ENCODE data around the gene JARID2. TPM values are rescaled to one million over a fixed set of nuclear protein-coding genes. Genes with fewer than 3 reads are reported as not detected.

JARID2 gene
- total and polyA plus RNA-seq, 2 of the 4 experiments (the other 2 are of a cell fraction) = 9.6 to 12.9 TPM

- H2BK20ac ChIP-seq (ENCODE audit: low read depth, low read length) = no peak overlapping the region
- BruUV-seq (replicated peaks) = no TSS peak
- no peak overlapping the region for H4K8ac ChIP-seq (ENCODE audit: low read depth in 2 of 2, low read length in 2 of 2)
- no peak overlapping the region for H2AK5ac ChIP-seq (ENCODE audit: low read depth, low read length)
- ChIA-PET CTCF (interaction anchor here (0.6 kb wide), 1 partner anchor 66 kb away, joined by 4 read pairs; no protein-coding TSS in a partner anchor), POLR2A (ENCODE audit: unreplicated experiment) (no interaction called here)
- H3K36me3 ChIP-seq (ENCODE audit: control insufficient read depth, insufficient read depth, low read length) = no peaks in the 10 kb centered on the region
- H3K23ac ChIP-seq (ENCODE audit: low read depth, low read length) = no peak overlapping the region
- peaks cover 11% of the 10 kb centered on the region for H3K9me1 ChIP-seq (ENCODE audit: insufficient read depth, low read length)
- TF ChIP-seq BHLHE40 (IDR thresholded peaks at IDR 0.05; ENCODE audit: low read depth, low read length) (no peak), CHD1 (IDR thresholded peaks at IDR 0.05; ENCODE audit: low read depth, low read length) (no peak)
- no peak overlapping the region for H3K4me3 ChIP-seq (ENCODE audit: insufficient read depth, low read depth, low read length)
- peaks cover 40 to 83% of the 10 kb centered on the region in 2 experiments for H3K79me1 ChIP-seq (ENCODE audit: low read depth in 1 of 2, low read length in 2 of 2)
- no peak overlapping the region for H3K9ac ChIP-seq (ENCODE audit: low read depth, low read length)
- no peak overlapping the region for H2AK9ac ChIP-seq (replicated peaks; ENCODE audit: low read depth, low read length, poor library complexity)
- H2BK5ac ChIP-seq (ENCODE audit: low read depth, low read length, poor library complexity, severe bottlenecking) = no peak overlapping the region
- no peak overlapping the region for H2BK15ac ChIP-seq (ENCODE audit: low read depth, low read length)
- no peak overlapping the region for H4K5ac ChIP-seq (ENCODE audit: low read depth, low read length)
- no CpG with 5 or more reads among the region's 2 CpGs for WGBS, 2 experiments (ENCODE audit: extremely low coverage in 2 of 2, insufficient read length in 1 of 2)
- H3K27me3 ChIP-seq (ENCODE audit: control insufficient read depth, insufficient read depth, low read length) = no peaks in the 10 kb centered on the region
- no peak overlapping the region for H4K91ac ChIP-seq (ENCODE audit: insufficient read depth, low read depth, low read length)
- H2AFZ ChIP-seq (replicated peaks; ENCODE audit: low read length, poor library complexity) = no peak overlapping the region
- peaks cover 87% of the 10 kb centered on the region for H4K20me1 ChIP-seq (ENCODE audit: insufficient read depth, low read length)
- ATAC-seq (ENCODE audit: low read depth) (no peak), DNase-seq (no peak)
- in situ Hi-C loops (cut with MboI; ENCODE audit: low sequenced_read_pairs) (no loop called here), intact Hi-C loops (cut with micrococcal nuclease) (no loop called here), dilution Hi-C loops (cut with HindIII; ENCODE audit: low sequenced_read_pairs, unreplicated experiment) (no loop called here)
- no peaks in the 10 kb centered on the region; the same call in 1 of the 2 replicates for H3K9me3 ChIP-seq (ENCODE audit: control insufficient read depth, insufficient read depth, low read length)
- no peak overlapping the region for H2BK120ac ChIP-seq (ENCODE audit: low read depth, low read length)
- no peak overlapping the region for H3K14ac ChIP-seq (replicated peaks; ENCODE audit: low read depth, low read length)
- H3K4ac ChIP-seq (ENCODE audit: low read depth, low read length) = no peak overlapping the region
- H3K4me2 ChIP-seq (ENCODE audit: low read depth, low read length) = no peak overlapping the region
- H3K56ac ChIP-seq (ENCODE audit: extremely low read depth, insufficient read depth, low read length) = no peak overlapping the region
- peaks cover 19% of the 10 kb centered on the region for H3K4me1 ChIP-seq (ENCODE audit: control insufficient read depth, insufficient read depth, low read length)
- no peak overlapping the region for H3K18ac ChIP-seq (ENCODE audit: low read depth, low read length)
- H3K27ac ChIP-seq (ENCODE audit: insufficient read depth, low read length) = no peak overlapping the region
Observed at GRCh38 chr6:15434823-15435380, 189.0 kb downstream of the JARID2 start.
